Coronary artery (tissue), 2 donors: Measurements from ENCODE around the gene TBC1D5.

ENCODE experiments used
- DNase-seq: peaks from one replicate; pipeline ENCODE4 v3.0.0-alpha.2; 2017; ENCODE audit warnings: low spot score
- H3K27ac ChIP-seq, 2 donors: fragments of 200-600 bp; sonication (generic); one replicate each; pipeline ENCODE4 v1.5.1; 2016 to 2019
- H3K4me3 ChIP-seq: fragments of 200-600 bp; sonication (generic); 2 replicates; pipeline ENCODE4 v1.5.1; 2016; ENCODE audit warnings: mild to moderate bottlenecking, moderate library complexity
- CTCF ChIP-seq: fragments of 200-600 bp; sonication (generic); IDR thresholded peaks from one replicate; pipeline ENCODE4 v1.5.1; 2019; ENCODE audit warnings: antibody characterized with exemption

The TBC1D5 gene

GRCh38 chr3:17753632-17753992, 11.2 kb upstream of the TBC1D5 start:
- no peak for DNase-seq
- TF ChIP-seq CTCF, result no peak
- Histone ChIP-seq H3K4me3 (no peak overlapping the region), H3K27ac (no peak overlapping the region)

DNA sequence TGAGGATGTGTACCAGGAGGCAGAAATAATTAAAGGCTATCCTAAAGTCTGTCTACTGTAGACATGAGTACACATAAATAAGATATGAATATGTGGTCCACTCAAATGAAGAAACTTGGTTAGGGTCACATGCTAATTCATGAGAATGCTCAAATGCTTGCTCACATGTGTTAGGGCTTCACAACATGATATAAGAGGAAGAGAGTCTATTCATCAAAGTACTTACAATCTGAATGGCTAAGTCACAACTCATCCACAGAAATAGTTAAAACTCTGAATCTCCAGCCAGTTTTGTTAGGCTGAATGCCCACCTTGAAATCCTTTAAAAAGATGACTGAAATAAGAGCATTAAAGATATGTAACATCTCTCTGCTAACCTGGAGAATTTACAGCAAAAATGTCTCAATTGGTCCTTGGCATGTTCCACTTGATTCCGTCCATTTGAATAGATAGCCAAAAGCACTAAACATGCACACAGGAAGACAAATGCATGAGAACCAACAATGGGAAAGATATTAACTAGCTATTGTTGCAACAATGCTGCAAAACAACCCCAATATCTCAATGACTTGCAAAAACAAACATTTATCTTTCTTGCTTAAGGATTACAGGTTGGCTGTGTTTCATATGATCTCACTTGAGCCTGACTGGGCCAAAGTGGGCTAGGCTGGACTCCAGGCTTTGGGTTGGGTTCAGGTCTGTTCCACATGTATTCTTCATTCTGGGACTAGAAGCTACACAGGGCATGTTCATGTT, 10.6 kb upstream of the TBC1D5 start:
- DNase-seq, result no peak
- TF ChIP-seq CTCF, result no peak
- Histone ChIP-seq H3K4me3 (no peak overlapping the region), H3K27ac (no peak overlapping the region)

DNA sequence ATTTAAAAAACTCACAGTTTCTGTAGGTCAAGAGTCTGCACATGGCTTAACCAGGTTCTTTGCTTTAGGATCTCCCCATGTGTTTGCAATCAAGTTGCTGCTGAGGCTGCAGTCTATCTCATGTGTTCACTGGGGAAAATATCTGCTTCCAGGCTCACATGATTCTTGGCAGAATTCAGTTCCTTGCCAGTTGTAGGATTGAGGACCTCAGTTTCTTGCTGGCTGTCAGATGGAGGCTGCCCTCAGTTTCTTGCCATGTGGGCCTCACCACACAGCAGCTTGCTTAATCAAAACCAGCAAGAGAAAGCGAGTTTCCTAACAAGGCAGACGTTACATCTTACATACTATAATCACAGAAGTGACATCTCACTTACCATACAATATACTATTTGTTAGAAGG, 10.0 kb upstream of the TBC1D5 start:
- TF ChIP-seq CTCF, result no peak
- Histone ChIP-seq H3K4me3 (no peak overlapping the region), H3K27ac (no peak overlapping the region)
- DNase-seq, result no peak

GRCh38 chr3:17749705-17750293, 7.4 kb upstream of the TBC1D5 start:
- DNase-seq, result no peak
- H3K27ac ChIP-seq, result no peak overlapping the region
- TF ChIP-seq CTCF, result no peak
- H3K4me3 ChIP-seq, result peak overlapping the region; percentile 23

GRCh38 chr3:17749281-17749680, 6.8 kb upstream of the TBC1D5 start:
- peak overlapping the region; percentile 23 for H3K4me3 ChIP-seq
- DNase-seq, result no peak
- no peak for TF ChIP-seq CTCF
- H3K27ac ChIP-seq, result no peak overlapping the region

DNA sequence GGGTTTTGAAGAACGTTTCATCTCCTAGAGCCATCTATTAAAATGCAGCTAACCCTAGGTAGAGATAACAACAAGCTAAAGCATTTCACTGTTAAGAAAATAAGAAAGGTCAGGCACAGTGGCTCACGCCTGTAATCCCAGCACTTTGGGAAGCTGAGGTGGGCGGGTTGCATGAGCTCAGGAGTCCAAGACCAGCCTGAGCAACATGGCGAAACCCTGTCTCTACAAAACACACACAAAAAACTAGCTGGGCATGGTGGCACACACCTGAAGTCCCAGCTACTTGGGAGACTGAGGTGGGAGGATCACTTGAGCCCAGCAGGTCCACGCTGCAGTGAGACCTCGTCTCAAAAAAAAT, 5.4 kb upstream of the TBC1D5 start:
- no peak for TF ChIP-seq CTCF
- no peak overlapping the region for H3K4me3 ChIP-seq
- H3K27ac ChIP-seq, result no peak overlapping the region
- no peak for DNase-seq
